ENCODE measurements around the gene RABGAP1L.

The RABGAP1L gene

DNA sequence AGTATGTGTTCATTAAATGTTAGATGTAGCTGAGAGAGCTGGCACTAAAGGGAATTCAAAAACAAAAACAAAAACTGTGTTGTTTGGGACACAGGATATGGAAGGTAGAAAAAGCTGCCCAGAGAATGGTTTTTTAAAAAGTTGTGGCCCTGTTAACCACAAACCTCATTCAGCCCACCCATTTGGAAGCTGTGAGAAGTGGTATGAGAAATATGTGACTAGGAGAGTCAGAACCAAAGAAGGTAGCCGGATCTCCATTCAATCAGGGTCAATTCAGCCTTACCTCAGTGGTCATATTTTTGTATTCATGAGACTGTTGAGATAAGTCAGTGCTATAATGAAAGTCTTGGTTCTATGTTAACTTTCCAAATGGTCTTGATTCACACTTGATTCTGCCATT, 810.7 kb downstream of the RABGAP1L start:
- no peak overlapping the region for H3K4me3 ChIP-seq (ENCODE audit: low read depth, low read length)
- TF ChIP-seq CTCF (IDR thresholded peaks at IDR 0.05; ENCODE audit: low read depth, low read length, missing control alignments), result no peak
- DNase-seq (ENCODE audit: low read depth), result peak; percentile 63
- in situ Hi-C loops (cut with HindIII; ENCODE audit: low sequenced_read_pairs), result no loop called here

GRCh38 chr1:174971466-174971865, 812.1 kb downstream of the RABGAP1L start:
- no peak for TF ChIP-seq CTCF (IDR thresholded peaks at IDR 0.05; ENCODE audit: low read depth, low read length, missing control alignments)
- H3K4me3 ChIP-seq (ENCODE audit: low read depth, low read length), result no peak overlapping the region
- in situ Hi-C loops (cut with HindIII; ENCODE audit: low sequenced_read_pairs), result no loop called here
- DNase-seq (ENCODE audit: low read depth), result no peak

DNA sequence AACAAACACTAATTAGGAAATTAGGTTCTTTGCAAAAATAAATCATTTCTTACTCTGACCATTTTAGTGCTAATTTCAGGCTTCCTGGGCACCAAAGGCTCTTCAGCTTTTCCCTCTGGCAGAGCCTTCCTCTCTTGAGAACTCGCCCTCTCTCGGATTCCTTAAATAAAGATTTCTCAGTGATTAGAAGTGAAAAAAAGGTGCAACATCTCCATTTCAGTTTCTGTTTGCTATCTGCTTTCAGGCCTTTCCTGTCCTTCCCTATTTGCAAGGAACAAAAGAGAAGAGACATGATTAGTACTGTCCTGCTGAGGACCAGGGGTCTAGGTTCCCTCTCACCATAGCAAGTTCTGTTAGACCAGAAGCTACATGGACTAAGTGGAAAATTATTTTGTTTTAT, 812.6 kb downstream of the RABGAP1L start:
- in situ Hi-C loops (cut with HindIII; ENCODE audit: low sequenced_read_pairs), result no loop called here
- TF ChIP-seq CTCF (IDR thresholded peaks at IDR 0.05; ENCODE audit: low read depth, low read length, missing control alignments), result no peak
- no peak for DNase-seq (ENCODE audit: low read depth)

GRCh38 chr1:174974711-174975119, 815.4 kb downstream of the RABGAP1L start:
- TF ChIP-seq CTCF (IDR thresholded peaks at IDR 0.05; ENCODE audit: low read depth, low read length, missing control alignments), result no peak
- DNase-seq (ENCODE audit: low read depth), result no peak
- in situ Hi-C loops (cut with HindIII; ENCODE audit: low sequenced_read_pairs), result no loop called here
- no peak overlapping the region for H3K4me3 ChIP-seq (ENCODE audit: low read depth, low read length)

More for the DNA sequence above, 812.6 kb downstream of the RABGAP1L start:
- H3K4me3 ChIP-seq (ENCODE audit: low read depth, low read length), result no peak overlapping the region

DNA sequence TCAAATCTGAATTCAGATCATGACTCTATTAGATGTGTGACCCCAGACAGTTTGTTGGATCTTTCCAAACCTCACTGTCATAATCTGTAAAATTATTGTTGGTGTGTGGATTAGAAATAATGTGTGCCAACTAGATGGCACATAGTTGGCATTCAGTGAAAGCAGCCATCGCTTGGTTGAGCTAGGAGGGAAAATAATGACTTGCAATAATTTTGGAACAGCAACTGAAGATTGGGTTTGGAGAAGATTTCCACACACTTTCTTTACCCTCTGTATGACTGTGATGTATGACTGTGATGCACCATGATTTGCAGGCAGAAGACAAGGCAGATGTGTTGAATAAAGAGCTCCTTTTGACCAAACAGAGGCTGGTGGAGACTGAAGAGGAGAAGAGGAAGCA, 816.4 kb downstream of the RABGAP1L start:
- DNase-seq (ENCODE audit: low read depth), result no peak
- H3K4me3 ChIP-seq (ENCODE audit: low read depth, low read length), result no peak overlapping the region
- in situ Hi-C loops (cut with HindIII; ENCODE audit: low sequenced_read_pairs), result no loop called here
- no peak for TF ChIP-seq CTCF (IDR thresholded peaks at IDR 0.05; ENCODE audit: low read depth, low read length, missing control alignments)

DNA sequence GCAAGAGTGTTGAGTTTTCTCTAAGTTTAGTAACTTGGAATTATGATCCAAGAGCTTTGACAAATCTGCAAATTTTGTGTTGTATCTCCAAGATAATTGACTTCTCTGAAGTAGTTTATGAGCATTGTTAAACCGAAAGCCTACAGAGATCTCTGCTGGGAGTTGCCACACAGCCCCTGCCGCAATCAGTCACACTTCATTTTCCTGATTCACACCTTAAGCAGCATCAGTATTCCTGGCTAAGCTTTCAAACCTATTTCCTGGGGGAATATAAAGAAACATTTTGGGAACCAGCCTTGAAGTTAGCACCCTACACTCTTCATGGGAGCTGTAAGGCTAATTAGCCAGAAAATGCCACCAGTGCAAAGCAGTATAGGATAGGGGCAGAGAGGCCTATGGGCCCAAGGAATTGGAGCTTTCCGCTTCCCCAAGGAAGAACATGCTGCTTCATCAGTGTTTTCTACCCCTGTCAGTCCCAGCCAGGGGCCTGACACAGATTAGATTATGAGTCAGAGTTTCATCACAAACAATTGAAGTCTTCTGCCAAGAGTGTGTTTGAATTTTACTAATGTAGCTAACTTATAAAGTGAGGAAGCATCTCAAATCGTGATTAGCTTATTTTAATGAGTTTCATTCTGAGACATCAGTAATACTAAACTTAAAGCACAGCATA, 817.3 kb downstream of the RABGAP1L start:
- H3K4me3 ChIP-seq (ENCODE audit: low read depth, low read length), result no peak overlapping the region
- in situ Hi-C loops (cut with HindIII; ENCODE audit: low sequenced_read_pairs), result no loop called here
- no peak for DNase-seq (ENCODE audit: low read depth)
- no peak for TF ChIP-seq CTCF (IDR thresholded peaks at IDR 0.05; ENCODE audit: low read depth, low read length, missing control alignments)
